Smooth muscle cell (in vitro differentiated cells): ENCODE results near the gene OTX2. TPM values are rescaled to one million over a fixed set of nuclear protein-coding genes. Genes with fewer than 3 reads are reported as not detected.

Source experiments
- DNase-seq: peaks from one replicate; lab custom pipeline; 2025; ENCODE audit not compliant: unreplicated experiment; lab: John Stamatoyannopoulos, UW
- H2AFZ ChIP-seq: fragments of 200-600 bp; sonication (generic); 2 replicates; pipeline ENCODE4 v1.6.0; 2016; ENCODE audit warnings: antibody characterized with exemption, low read depth, mild to moderate bottlenecking
- H3F3A ChIP-seq: fragments of 200-600 bp; sonication (generic); 2 replicates; pipeline ENCODE4 v1.6.0; 2017; ENCODE audit warnings: antibody characterized with exemption, low read depth
- H3K27ac ChIP-seq: fragments of 200-600 bp; sonication (generic); 2 replicates; pipeline ENCODE4 v1.5.1; 2016; ENCODE audit warnings: low read depth, mild to moderate bottlenecking
- H3K27me3 ChIP-seq: fragments of 200-600 bp; sonication (generic); 2 replicates; pipeline ENCODE4 v1.6.1; 2016; ENCODE audit warnings: low read depth, mild to moderate bottlenecking
- H3K36me3 ChIP-seq: fragments of 200-600 bp; sonication (generic); 2 replicates; pipeline ENCODE4 v1.5.1; 2016; ENCODE audit warnings: low read depth
- H3K4me1 ChIP-seq: fragments of 200-600 bp; sonication (generic); 2 replicates; pipeline ENCODE4 v1.5.1; 2016; ENCODE audit warnings: low read depth
- H3K4me2 ChIP-seq: fragments of 200-600 bp; sonication (generic); 2 replicates; pipeline ENCODE4 v1.6.0; 2016; ENCODE audit warnings: mild to moderate bottlenecking
- H3K4me3 ChIP-seq: fragments of 200-600 bp; sonication (generic); 2 replicates; pipeline ENCODE4 v1.5.1; 2016; ENCODE audit warnings: mild to moderate bottlenecking
- H3K79me2 ChIP-seq: fragments of 200-600 bp; sonication (generic); 2 replicates; pipeline ENCODE4 v1.6.0; 2016; ENCODE audit warnings: low read depth, mild to moderate bottlenecking
- H3K9ac ChIP-seq: fragments of 200-600 bp; sonication (generic); 2 replicates; pipeline ENCODE4 v1.6.0; 2016; ENCODE audit warnings: low read depth
- H3K9me3 ChIP-seq: fragments of 200-600 bp; sonication (generic); replicated peaks from 2 replicates; pipeline ENCODE4 v1.5.1; 2016; ENCODE audit warnings: low read depth
- H4K20me1 ChIP-seq: fragments of 200-600 bp; sonication (generic); 2 replicates; pipeline ENCODE4 v1.6.0; 2016; ENCODE audit warnings: low read depth
- WGBS: methylation state at CpG from one replicate; pipeline ENCODE4 v1.1.7; 2016; ENCODE audit warnings: low lambda C conversion rate; 5-methylcytosine and 5-hydroxymethylcytosine counted together
- polyA plus RNA-seq: library from polyadenylated mRNA; unstranded; fragments of >200 nt; fragmentation: Nextera tagmentation; extraction: Ambion mirVana; gene quantifications from 2 replicates; pipeline ENCODE4 v1.2.1, GENCODE V29; 2016
- total RNA-seq: library from RNA; depleted of rRNA; stranded (reverse); fragments of >200 nt; gene quantifications from 2 replicates; pipeline ENCODE4 v1.2.3, GENCODE V29; 2014
- TF ChIP-seq, protein P1 (sequence below): fragments of 200-600 bp; sonication (generic); IDR thresholded peaks from 2 replicates; pipeline ENCODE4 v1.5.1; 2017; ENCODE audit warnings: borderline replicate concordance, mild to moderate bottlenecking, antibody characterized with exemption; ENCODE audit not compliant: insufficient read depth, poor library complexity, severe bottlenecking

The OTX2 gene
- total and polyA plus RNA-seq, 2 experiments from 2014 or later, result 0.08 TPM; not detected in 1

DNA sequence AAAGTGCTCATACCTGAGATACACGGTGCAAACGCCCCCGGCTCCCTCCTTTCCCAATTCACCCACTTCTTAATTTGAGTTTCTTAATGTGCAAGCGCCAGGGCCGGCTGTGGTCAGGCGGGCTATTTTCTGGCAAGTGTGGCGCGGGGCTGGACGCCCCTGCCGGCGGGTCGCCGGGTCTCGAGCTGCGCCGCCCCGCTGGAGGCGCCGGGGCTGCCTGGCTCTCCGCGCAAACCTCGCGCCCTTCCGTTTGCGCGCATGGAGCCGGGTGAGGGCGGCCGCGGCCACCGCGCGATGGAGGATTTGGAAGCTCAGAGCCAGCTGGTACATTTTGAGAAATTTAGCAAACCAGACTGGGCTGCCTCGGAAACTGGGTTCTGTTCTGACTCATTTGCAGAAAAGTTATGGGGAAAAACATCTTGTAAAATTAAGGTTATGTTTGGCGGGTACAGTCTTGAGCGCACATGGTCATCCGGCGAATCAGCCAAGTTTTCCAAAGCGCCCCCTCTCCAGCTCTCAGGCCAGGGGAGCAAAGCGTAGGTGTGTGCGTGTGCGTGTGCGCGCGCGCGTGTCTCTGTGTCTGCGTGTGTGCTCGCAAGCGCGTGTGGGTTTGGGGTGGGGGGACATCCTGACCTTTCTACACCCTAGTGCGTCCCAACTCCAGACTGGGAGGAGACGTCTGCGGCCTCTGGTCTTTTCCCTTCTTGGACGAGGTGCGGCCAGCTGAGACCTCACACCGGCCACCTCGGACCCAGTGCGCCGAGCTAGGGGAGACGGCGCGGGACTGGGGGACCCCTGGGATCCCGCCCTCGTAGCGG lies 6.5 kb upstream of the OTX2 start:
- no peak for DNase-seq
- H3K9me3 ChIP-seq, result no peaks in the 10 kb centered on the region
- H2AFZ ChIP-seq, result no peak overlapping the region
- no peaks in the 10 kb centered on the region for H3F3A ChIP-seq
- H3K36me3 ChIP-seq, result no peaks in the 10 kb centered on the region
- no peaks in the 10 kb centered on the region for H3K79me2 ChIP-seq
- 3% methylated on average over 65 of the region's 66 CpGs for WGBS
- H3K4me2 ChIP-seq, result no peak overlapping the region
- H3K4me3 ChIP-seq, result no peak overlapping the region
- H4K20me1 ChIP-seq, result no peaks in the 10 kb centered on the region
- H3K4me1 ChIP-seq, result peaks cover 50% of the 10 kb centered on the region
- H3K9ac ChIP-seq, result no peak overlapping the region
- H3K27me3 ChIP-seq, result peaks cover 100% of the 10 kb centered on the region
- H3K27ac ChIP-seq, result no peak overlapping the region
- TF ChIP-seq, protein P1, sequence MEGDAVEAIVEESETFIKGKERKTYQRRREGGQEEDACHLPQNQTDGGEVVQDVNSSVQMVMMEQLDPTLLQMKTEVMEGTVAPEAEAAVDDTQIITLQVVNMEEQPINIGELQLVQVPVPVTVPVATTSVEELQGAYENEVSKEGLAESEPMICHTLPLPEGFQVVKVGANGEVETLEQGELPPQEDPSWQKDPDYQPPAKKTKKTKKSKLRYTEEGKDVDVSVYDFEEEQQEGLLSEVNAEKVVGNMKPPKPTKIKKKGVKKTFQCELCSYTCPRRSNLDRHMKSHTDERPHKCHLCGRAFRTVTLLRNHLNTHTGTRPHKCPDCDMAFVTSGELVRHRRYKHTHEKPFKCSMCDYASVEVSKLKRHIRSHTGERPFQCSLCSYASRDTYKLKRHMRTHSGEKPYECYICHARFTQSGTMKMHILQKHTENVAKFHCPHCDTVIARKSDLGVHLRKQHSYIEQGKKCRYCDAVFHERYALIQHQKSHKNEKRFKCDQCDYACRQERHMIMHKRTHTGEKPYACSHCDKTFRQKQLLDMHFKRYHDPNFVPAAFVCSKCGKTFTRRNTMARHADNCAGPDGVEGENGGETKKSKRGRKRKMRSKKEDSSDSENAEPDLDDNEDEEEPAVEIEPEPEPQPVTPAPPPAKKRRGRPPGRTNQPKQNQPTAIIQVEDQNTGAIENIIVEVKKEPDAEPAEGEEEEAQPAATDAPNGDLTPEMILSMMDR, result no peak

DNA sequence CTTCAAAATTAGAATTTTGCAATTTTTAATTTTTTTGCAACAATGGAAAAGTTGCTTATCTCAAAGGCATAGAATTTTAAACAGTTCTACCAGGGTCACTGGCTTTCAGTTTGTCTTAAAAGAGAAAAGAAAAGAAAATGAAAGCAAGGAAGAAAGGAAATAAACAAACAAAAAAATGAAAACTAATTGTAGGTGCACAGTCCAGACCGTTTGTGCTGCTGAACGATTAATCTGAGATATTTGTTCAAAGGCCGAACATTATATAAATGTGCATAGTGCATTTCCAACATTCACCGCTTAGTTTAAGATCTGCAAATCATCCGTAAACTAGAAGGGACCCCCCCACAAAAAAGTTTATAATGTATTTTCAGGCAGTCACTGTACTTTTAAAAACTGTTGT lies 5.5 kb upstream of the OTX2 start:
- H3K27ac ChIP-seq, result no peak overlapping the region
- peaks cover 100% of the 10 kb centered on the region for H3K27me3 ChIP-seq
- H4K20me1 ChIP-seq, result no peaks in the 10 kb centered on the region
- H3K4me1 ChIP-seq, result peaks cover 54% of the 10 kb centered on the region
- 13% methylated on average over 5 of the region's 5 CpGs for WGBS
- no peak overlapping the region for H3K4me3 ChIP-seq
- TF ChIP-seq, protein P1, result no peak
- H3K4me2 ChIP-seq, result no peak overlapping the region
- no peak for DNase-seq
- no peak overlapping the region for H2AFZ ChIP-seq
- no peaks in the 10 kb centered on the region for H3K9me3 ChIP-seq
- H3K9ac ChIP-seq, result no peak overlapping the region
- no peaks in the 10 kb centered on the region for H3K79me2 ChIP-seq
- no peaks in the 10 kb centered on the region for H3K36me3 ChIP-seq
- H3F3A ChIP-seq, result no peaks in the 10 kb centered on the region

- Histone ChIP-seq H3K4me3 (no peak overlapping the region), H3K36me3 (no peaks in the 10 kb centered on the region), H3K4me1 (peaks cover 50% of the 10 kb centered on the region), H3K9me3 (no peaks in the 10 kb centered on the region), H3K79me2 (no peaks in the 10 kb centered on the region), H3K4me2 (no peak overlapping the region), H3K9ac (no peak overlapping the region), H3F3A (no peaks in the 10 kb centered on the region), H4K20me1 (no peaks in the 10 kb centered on the region), H3K27me3 (peaks cover 100% of the 10 kb centered on the region), H3K27ac (no peak overlapping the region), H2AFZ (no peak overlapping the region)
- 15% methylated on average over 4 of the region's 4 CpGs for WGBS
- no peak for DNase-seq
- TF ChIP-seq, protein P1, result no peak
Observed at GRCh38 chr14:56814969-56815700, 4.9 kb upstream of the OTX2 start.
